Small intestine (tissue), 7 donors: ENCODE results near the gene C11orf68. TPM values are rescaled to one million over a fixed set of nuclear protein-coding genes. Genes with fewer than 3 reads are reported as not detected.

Experiments
- DNase-seq, 2 donors: peaks; one replicate each; pipeline versions ENCODE4 v3.0.0 to v3.0.0-alpha.2; 2013
- FAIRE-seq: peaks from 2 replicates; lab custom pipeline; 2012; peaks lifted over from hg19 to GRCh38; lab: Jason Lieb, UNC
- H3K27ac ChIP-seq, 3 donors: one replicate each; pipeline ENCODE4 v1.5.1; 2013; ENCODE audit warnings: low read length in 2 of 3, mild to moderate bottlenecking in 2 of 3, control low read depth in 1 of 3, inconsistent platforms in 1 of 3, low read depth in 1 of 3, moderate library complexity in 1 of 3
- H3K27me3 ChIP-seq, 3 donors: one replicate each; pipeline ENCODE4 v1.6.1; 2013; ENCODE audit warnings: low read length in 3 of 3, inconsistent platforms in 1 of 3; ENCODE audit not compliant: control insufficient read depth in 3 of 3, insufficient read depth in 3 of 3
- H3K36me3 ChIP-seq, 3 donors: one replicate each; pipeline ENCODE4 v1.6.1; 2013; ENCODE audit warnings: low read length in 3 of 3, inconsistent platforms in 1 of 3, low read depth in 1 of 3, mild to moderate bottlenecking in 1 of 3, moderate library complexity in 1 of 3; ENCODE audit not compliant: control insufficient read depth in 3 of 3, insufficient read depth in 2 of 3
- H3K4me1 ChIP-seq, 3 donors: one replicate each; pipeline ENCODE4 v1.6.1; 2013; ENCODE audit warnings: low read length in 2 of 3, inconsistent platforms in 1 of 3, low read depth in 1 of 3, mild to moderate bottlenecking in 1 of 3, moderate library complexity in 1 of 3; ENCODE audit not compliant: control insufficient read depth in 3 of 3, insufficient read depth in 2 of 3
- H3K4me3 ChIP-seq, 3 donors: one replicate each; pipeline ENCODE4 v1.5.1; 2013; ENCODE audit warnings: low read length in 3 of 3, control low read depth in 1 of 3, inconsistent platforms in 1 of 3, low read depth in 1 of 3, mild to moderate bottlenecking in 1 of 3, moderate library complexity in 1 of 3
- H3K9me3 ChIP-seq, 2 donors: one replicate each; pipeline ENCODE4 v1.6.1; 2013; ENCODE audit warnings: low read depth in 1 of 2, low read length in 1 of 2; ENCODE audit not compliant: control insufficient read depth in 2 of 2, insufficient read depth in 1 of 2
- WGBS, 3 donors: extraction: QIAGEN DNeasy Blood & Tissue Kit; methylation state at CpG; one replicate each; pipeline ENCODE4 v1.1.7; 2013; 5-methylcytosine and 5-hydroxymethylcytosine counted together
- polyA plus RNA-seq, 4 donors: library from polyadenylated mRNA; stranded (reverse) in 3 of 4; unstranded in 1 of 4; fragments of 200-250 nt in 3 of 4; fragments of 120-200 nt in 1 of 4; gene quantifications; one replicate each; pipeline versions ENCODE4 v1.2.1 to v1.2.3, GENCODE V29; 2013
- donor health status: healthy with polysubstance abuse.
- donor health status: control.
- donor health status: control.
- donor health status: Bipolar disorder and iron deficiency.
- donor health status: healthy.

Gene C11orf68
- polyA plus RNA-seq, 4 donors: 23.9 to 32.7 (median 26.9) TPM

DNA sequence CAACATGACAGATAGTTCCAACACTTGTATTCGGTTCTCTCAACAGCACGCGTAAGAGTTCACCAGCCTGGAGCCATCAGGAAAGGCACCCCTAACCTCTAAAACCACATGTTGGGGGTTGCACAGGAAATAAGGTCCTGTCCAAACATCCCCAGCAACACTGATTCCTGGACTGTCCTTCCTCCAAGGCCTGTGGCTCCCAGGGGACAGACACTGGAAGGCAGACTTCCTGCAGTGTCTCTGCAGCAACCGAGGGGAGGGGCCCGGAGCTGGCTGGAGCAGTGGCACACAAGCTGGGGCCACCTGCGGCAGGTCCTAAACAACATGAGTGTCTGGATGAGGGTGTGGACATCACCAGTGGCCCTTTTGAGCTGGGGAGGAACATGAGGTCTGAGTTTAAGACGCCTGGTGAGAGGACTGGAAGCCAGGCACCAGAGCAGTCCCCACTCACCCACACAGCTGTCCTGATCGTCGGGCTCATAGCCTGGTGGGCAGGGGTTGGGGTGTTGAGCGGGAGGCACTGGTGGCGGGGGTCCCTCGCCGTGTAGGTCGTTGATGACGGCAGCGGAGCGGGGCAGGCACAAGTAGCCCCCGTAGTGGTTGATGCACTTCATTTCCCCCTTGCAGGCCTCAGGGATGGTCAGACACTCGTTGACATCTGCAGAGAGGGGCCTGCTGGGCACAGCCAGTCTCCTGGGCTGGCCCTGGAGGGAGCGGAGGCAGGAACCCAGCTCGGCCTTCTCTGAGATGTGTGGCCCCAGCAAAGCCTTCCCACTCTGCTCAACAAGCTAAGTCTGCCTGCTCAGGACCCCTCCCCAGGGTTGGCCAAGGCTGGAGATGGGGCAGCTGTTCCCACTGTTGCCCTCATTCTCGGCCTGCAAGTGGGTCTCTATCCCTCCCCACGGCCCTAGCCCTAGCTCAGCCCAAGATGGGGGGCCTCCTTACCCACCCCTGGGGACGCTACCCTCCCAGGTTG, 47.9 kb downstream of the C11orf68 start:
- H3K27me3 ChIP-seq: peaks cover 0 to 12% (median 0%) of the 10 kb centered on the region in 3 donors
- DNase-seq: no peak
- H3K36me3 ChIP-seq: peaks cover 3 to 44% (median 4%) of the 10 kb centered on the region in 3 donors
- 66 to 68% (median 66%) methylated on average over 24 of the region's 24 CpGs for WGBS, 3 donors
- peak overlapping the region in 1 of 3 donors; percentile 77 for H3K27ac ChIP-seq
- H3K4me3 ChIP-seq: no peak overlapping the region
- no peaks in the 10 kb centered on the region for H3K9me3 ChIP-seq
- FAIRE-seq: no peak
- H3K4me1 ChIP-seq: peaks cover 0 to 15% (median 0%) of the 10 kb centered on the region in 3 donors

DNA sequence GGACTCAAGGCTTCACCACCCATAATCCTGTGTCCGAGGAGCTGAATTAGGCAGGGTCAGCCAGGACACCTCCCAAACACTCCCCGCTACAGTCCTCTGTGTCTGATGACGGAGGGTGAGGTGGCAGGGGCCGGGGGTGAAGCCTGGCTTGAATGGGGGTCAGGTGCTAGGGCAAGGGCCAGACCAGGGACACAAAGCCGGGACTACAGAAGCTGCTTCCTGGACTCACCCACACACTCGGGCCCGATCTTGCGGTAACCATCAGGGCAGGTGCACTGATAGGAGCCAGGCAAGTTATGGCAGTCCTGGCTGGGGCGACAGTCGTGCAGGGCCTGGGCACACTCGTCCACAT, 48.6 kb downstream of the C11orf68 start:
- 36 to 66% (median 47%) methylated on average over 11 of the region's 11 CpGs for WGBS, 3 donors
- H3K27ac ChIP-seq: no peak overlapping the region

DNA sequence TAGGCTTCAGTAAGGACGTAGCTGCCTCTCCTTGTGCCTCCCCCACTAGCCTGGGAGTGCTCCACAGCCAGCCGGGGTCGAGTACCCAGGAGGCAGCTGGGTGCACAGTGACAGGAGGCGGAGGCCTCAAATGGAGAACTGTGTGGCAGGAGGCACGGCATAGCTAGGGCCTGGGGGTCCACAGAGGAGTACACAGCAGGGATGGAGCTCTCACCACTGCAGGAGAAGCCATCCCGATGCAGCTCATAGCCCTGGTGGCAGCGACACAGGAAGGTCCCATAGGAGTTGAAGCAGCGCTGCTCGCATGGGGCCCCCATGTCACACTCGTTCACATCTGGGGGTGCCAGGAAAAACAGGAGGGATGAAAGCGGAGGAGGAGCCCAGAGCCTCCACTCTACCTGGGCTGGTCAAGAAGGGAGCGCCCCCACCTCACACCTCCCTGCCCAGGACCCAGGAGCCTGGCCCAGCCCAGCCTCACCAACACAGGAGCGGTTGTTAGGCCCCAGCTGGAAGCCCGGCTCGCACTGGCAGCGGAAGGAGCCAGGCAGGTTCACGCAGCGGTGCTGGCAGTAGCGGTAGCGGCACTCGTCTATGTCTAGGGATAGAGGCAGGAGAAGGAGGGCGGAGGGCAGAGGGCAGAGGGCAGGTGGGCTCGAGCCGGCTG, 49.1 kb downstream of the C11orf68 start:
- Histone ChIP-seq H3K9me3 (no peaks in the 10 kb centered on the region), H3K27ac (no peak overlapping the region), H3K36me3 (peaks cover 4 to 56% (median 12%) of the 10 kb centered on the region in 3 donors), H3K27me3 (peaks cover 0 to 12% (median 0%) of the 10 kb centered on the region in 3 donors), H3K4me3 (no peak overlapping the region), H3K4me1 (peaks cover 0 to 15% (median 0%) of the 10 kb centered on the region in 3 donors)
- no peak for FAIRE-seq
- 61 to 80% (median 64%) methylated on average over 24 of the region's 24 CpGs for WGBS, 3 donors
- DNase-seq: no peak

More for the DNA sequence above, 48.6 kb downstream of the C11orf68 start:
- no peak for DNase-seq
- no peaks in the 10 kb centered on the region for H3K9me3 ChIP-seq
- H3K27me3 ChIP-seq: peaks cover 0 to 12% (median 0%) of the 10 kb centered on the region in 3 donors
- peaks cover 0 to 15% (median 0%) of the 10 kb centered on the region in 3 donors for H3K4me1 ChIP-seq
- no peak for FAIRE-seq
- H3K4me3 ChIP-seq: no peak overlapping the region
- peaks cover 4 to 51% (median 8%) of the 10 kb centered on the region in 3 donors for H3K36me3 ChIP-seq

DNA sequence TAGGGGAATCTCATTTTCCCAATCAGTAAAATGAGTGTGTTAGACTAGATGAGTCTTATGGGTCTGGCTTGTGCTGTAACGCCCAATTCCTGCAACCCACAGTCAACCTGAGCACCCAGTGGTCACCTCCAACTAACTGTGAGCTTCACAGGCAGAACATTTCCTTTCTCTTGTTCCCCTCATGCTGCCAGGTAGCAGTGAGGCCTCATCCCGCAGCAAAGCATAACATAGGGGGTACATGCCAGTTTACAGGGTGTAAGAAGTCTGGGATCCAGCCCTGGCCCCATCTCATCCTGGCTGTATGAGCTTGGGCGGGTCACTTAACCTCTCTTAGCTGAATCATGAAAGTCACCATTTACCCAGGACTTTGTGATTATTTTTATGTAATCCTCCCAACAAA, 50.0 kb downstream of the C11orf68 start:
- Histone ChIP-seq H3K27me3 (peaks cover 0 to 12% (median 0%) of the 10 kb centered on the region in 3 donors), H3K36me3 (peaks cover 11 to 65% (median 17%) of the 10 kb centered on the region in 3 donors), H3K9me3 (no peaks in the 10 kb centered on the region), H3K27ac (no peak overlapping the region), H3K4me3 (no peak overlapping the region), H3K4me1 (peaks cover 0 to 12% (median 0%) of the 10 kb centered on the region in 3 donors)
- WGBS, 3 donors: 67 to 88% (median 77%) methylated on average over 3 of the region's 3 CpGs
- no peak for FAIRE-seq
- no peak for DNase-seq

DNA sequence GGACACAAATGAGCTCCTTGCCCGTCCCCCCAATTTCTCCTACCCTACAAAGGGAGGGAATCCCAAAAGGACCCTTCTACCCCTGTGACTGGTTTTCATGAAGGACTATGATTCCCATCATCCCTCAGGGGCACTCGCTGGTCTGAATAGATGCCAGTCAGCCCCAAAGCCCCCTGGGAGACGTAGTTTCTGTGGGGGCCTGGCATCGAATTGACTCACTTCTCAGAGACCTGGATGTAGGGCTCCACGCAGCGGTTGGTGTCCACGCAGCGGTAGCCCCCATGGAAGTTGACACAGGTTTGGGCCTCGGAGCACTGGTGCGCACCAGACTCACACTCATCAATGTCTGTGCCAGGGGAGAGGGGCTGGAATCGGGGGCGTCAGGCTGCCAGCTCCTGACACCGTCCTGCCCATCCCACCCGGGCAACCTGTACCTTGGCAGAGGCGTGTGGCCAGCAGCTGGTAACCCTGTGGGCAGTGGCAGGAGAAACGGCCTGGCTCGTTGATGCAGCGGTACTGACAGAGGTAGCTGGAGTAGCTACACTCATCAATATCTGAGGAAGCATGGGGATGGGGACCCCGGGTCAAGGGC, 50.7 kb downstream of the C11orf68 start:
- FAIRE-seq: no peak
- peaks cover 16 to 72% (median 23%) of the 10 kb centered on the region in 3 donors for H3K36me3 ChIP-seq

DNA sequence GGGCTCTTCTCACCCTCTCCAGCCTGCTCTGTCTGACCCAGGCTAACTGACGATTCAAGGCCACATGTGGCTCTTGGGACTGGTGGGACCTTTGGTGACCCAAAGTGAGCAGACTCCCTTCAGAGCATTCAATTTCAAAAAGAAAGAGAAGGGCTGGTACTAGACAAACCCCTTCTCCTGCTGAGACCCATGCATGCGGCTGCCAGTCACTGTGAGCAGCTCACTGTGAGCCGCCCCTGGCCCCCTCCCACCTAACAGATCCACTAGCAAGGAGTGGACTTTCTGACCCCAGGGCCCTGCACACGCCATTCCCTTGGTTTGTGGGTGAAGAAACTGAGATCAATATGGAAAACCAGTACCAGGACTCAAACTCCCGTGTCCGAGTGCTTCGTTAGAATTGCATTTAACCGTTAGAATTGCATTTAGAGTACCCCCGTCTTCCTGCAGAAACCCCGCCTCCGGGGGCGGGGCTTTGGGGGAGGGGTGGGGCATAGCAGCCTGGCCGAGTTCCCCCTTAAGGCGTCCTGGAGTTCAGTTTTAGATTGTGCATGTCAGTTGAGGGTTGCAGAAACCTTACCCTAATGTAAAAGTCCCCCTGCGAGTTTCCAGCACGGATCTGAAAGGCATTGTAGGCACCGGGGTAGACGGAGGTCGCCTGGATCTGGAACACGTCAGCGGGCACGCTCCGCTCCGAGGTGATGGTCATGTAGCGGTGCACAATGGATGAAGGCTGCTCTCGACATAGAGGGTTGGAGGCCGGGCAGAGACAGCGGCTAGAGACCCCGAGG, 51.4 kb downstream of the C11orf68 start:
- Histone ChIP-seq H3K4me1 (peaks cover 0 to 3% (median 0%) of the 10 kb centered on the region in 3 donors), H3K9me3 (no peaks in the 10 kb centered on the region), H3K27me3 (peaks cover 0 to 6% (median 0%) of the 10 kb centered on the region in 3 donors), H3K4me3 (no peak overlapping the region), H3K27ac (no peak overlapping the region), H3K36me3 (peaks cover 16 to 79% (median 23%) of the 10 kb centered on the region in 3 donors)
- FAIRE-seq: no peak
- DNase-seq: no peak
- WGBS, 3 donors: 66 to 79% (median 74%) methylated on average over 29 of the region's 29 CpGs

More for the DNA sequence above, 50.7 kb downstream of the C11orf68 start:
- H3K27ac ChIP-seq: no peak overlapping the region
- H3K4me3 ChIP-seq: no peak overlapping the region
- no peak for DNase-seq
- H3K27me3 ChIP-seq: peaks cover 0 to 10% (median 0%) of the 10 kb centered on the region in 3 donors
- H3K9me3 ChIP-seq: no peaks in the 10 kb centered on the region
- peaks cover 0 to 7% (median 0%) of the 10 kb centered on the region in 3 donors for H3K4me1 ChIP-seq
- 86 to 89% (median 87%) methylated on average over 15 to 19 of the region's 19 CpGs for WGBS, 3 donors
